ENCODE data around the gene SNX13. TPM values are rescaled to one million over a fixed set of nuclear protein-coding genes. Genes with fewer than 3 reads are reported as not detected.

SNX13 gene
- total and polyA plus RNA-seq, 11 donors = 8.5 to 59.6 (median 48.9) TPM

GRCh38 chr7:17907014-17907413, 33.3 kb downstream of the SNX13 start:
- Histone ChIP-seq H3K9me3 (peaks cover 0 to 5% (median 0%) of the 10 kb centered on the region in 12 donors), H3K4me1 (peaks cover 0 to 27% (median 9%) of the 10 kb centered on the region in 12 donors), H3K36me3 (no peaks in the 10 kb centered on the region), H3K27me3 (no peaks in the 10 kb centered on the region), H3K4me3 (no peak overlapping the region), H3K27ac (no peak overlapping the region)
- TF ChIP-seq POLR2A (IDR thresholded peaks at IDR 0.05) = no peak
- TF ChIP-seq, protein P1, sequence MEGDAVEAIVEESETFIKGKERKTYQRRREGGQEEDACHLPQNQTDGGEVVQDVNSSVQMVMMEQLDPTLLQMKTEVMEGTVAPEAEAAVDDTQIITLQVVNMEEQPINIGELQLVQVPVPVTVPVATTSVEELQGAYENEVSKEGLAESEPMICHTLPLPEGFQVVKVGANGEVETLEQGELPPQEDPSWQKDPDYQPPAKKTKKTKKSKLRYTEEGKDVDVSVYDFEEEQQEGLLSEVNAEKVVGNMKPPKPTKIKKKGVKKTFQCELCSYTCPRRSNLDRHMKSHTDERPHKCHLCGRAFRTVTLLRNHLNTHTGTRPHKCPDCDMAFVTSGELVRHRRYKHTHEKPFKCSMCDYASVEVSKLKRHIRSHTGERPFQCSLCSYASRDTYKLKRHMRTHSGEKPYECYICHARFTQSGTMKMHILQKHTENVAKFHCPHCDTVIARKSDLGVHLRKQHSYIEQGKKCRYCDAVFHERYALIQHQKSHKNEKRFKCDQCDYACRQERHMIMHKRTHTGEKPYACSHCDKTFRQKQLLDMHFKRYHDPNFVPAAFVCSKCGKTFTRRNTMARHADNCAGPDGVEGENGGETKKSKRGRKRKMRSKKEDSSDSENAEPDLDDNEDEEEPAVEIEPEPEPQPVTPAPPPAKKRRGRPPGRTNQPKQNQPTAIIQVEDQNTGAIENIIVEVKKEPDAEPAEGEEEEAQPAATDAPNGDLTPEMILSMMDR (IDR thresholded peaks at IDR 0.05) = no peak
- DNase-seq (no peak), ATAC-seq (no peak)
- WGBS, 4 donors = 97 to 98% (median 98%) methylated on average over 1 of the region's 1 CpG
- intact Hi-C loops (cut with DNase I) = no loop called here

DNA sequence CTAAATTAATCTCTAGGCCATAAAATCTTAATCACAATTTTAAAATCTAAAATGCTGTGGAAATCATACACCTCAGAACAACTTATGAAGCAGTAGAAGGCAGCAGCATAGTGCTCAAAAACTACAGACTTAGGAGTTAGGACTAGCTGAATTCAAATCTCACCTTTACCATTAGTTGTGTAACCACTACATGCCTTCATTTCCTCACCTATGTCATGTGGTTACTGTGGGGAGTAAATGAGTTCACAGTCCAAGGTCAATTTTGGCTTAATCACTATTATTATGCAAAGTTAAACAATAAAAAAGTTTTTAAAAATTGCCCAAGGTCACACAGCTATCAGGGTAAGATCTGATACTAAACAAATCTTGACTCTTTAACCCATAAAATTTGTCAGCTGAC, 37.0 kb downstream of the SNX13 start:
- ATAC-seq (no peak), DNase-seq (no peak)
- Histone ChIP-seq H3K36me3 (no peaks in the 10 kb centered on the region), H3K27ac (no peak overlapping the region), H3K27me3 (no peaks in the 10 kb centered on the region), H3K9me3 (no peaks in the 10 kb centered on the region), H3K4me1 (peaks cover 0 to 26% (median 9%) of the 10 kb centered on the region in 12 donors), H3K4me3 (no peak overlapping the region)
- TF ChIP-seq, protein P1 (IDR thresholded peaks at IDR 0.05) = no peak
- TF ChIP-seq POLR2A (IDR thresholded peaks at IDR 0.05) = no peak
- intact Hi-C loops (cut with DNase I) = no loop called here

- H3K27me3 ChIP-seq = no peaks in the 10 kb centered on the region
- no peak for DNase-seq
- H3K36me3 ChIP-seq = no peaks in the 10 kb centered on the region
- no peak overlapping the region for H3K4me3 ChIP-seq
- TF ChIP-seq, protein P1 (IDR thresholded peaks at IDR 0.05) = no peak
- no peaks in the 10 kb centered on the region for H3K9me3 ChIP-seq
- ATAC-seq = no peak
- H3K27ac ChIP-seq = no peak overlapping the region
- intact Hi-C loops (cut with DNase I) = no loop called here
- peaks cover 0 to 26% (median 9%) of the 10 kb centered on the region in 12 donors for H3K4me1 ChIP-seq
- 86 to 95% (median 91%) methylated on average over 5 of the region's 5 CpGs for WGBS, 4 donors
Measured at GRCh38 chr7:17902599-17902998, 37.7 kb downstream of the SNX13 start.

GRCh38 chr7:17900464-17900863, 39.8 kb downstream of the SNX13 start:
- DNase-seq = no peak
- Histone ChIP-seq H3K4me1 (peaks cover 0 to 26% (median 9%) of the 10 kb centered on the region in 12 donors), H3K36me3 (peaks cover 0 to 10% (median 3%) of the 10 kb centered on the region in 9 donors), H3K4me3 (no peak overlapping the region), H3K27me3 (no peaks in the 10 kb centered on the region), H3K27ac (no peak overlapping the region), H3K9me3 (no peaks in the 10 kb centered on the region)
- intact Hi-C loops (cut with DNase I) = no loop called here
- 77 to 93% (median 88%) methylated on average over 1 of the region's 1 CpG for WGBS, 4 donors
- no peak for ATAC-seq
- no peak for TF ChIP-seq POLR2A (IDR thresholded peaks at IDR 0.05)
- TF ChIP-seq, protein P1 (IDR thresholded peaks at IDR 0.05) = no peak
